CD4-positive, alpha-beta T cell (primary cell): ENCODE results near the gene RAD51B. TPM values are rescaled to one million over a fixed set of nuclear protein-coding genes. Genes with fewer than 3 reads are reported as not detected.

Source experiments
- ATAC-seq: fragments of 200-7000 bp; cut with Tn5 transposase; one replicate; pipeline ENCODE4 v1.10.0; 2022; ENCODE audit warnings: mild to moderate bottlenecking; ENCODE audit not compliant: poor library complexity
- CTCF ChIA-PET: fragments of 350-600 bp; sonication (Branson Sonifier 250); formaldehyde crosslinking; loops from one replicate; lab custom pipeline; 2021; ENCODE audit warnings: antibody characterized with exemption, inconsistent platforms; lab: Charles Lee
- POLR2A ChIA-PET: fragments of 350-600 bp; sonication (Branson Sonifier 250); formaldehyde crosslinking; loops from one replicate; lab custom pipeline; 2021; ENCODE audit warnings: antibody characterized with exemption, inconsistent platforms; lab: Charles Lee
- DNase-seq, 14 experiments: peaks; one replicate each; pipeline ENCODE4 v3.0.0-alpha.2; 2013 to 2020; ENCODE audit warnings: mixed read lengths in 2 of 14
- H3K27ac ChIP-seq, 2 donors: one replicate each; pipeline versions ENCODE4 v1.5.1 to v1.7.0; 2013; ENCODE audit warnings: low read length in 2 of 2, low read depth in 1 of 2, mild to moderate bottlenecking in 1 of 2
- H3K27me3 ChIP-seq, 2 experiments: 1 replicate in 1 of 2; 2 replicates in 1 of 2; pipeline versions ENCODE4 v1.6.1 to v1.7.0; 2013; ENCODE audit warnings: low read length in 2 of 2, control low read depth in 1 of 2, mild to moderate bottlenecking in 1 of 2, moderate library complexity in 1 of 2; ENCODE audit not compliant: insufficient read depth in 2 of 2, control insufficient read depth in 1 of 2
- H3K36me3 ChIP-seq: one replicate; pipeline ENCODE4 v1.6.1; 2013; ENCODE audit warnings: low read length, control low read depth; ENCODE audit not compliant: insufficient read depth
- H3K4me1 ChIP-seq: one replicate; pipeline ENCODE4 v1.6.1; 2013; ENCODE audit warnings: low read length, control low read depth; ENCODE audit not compliant: insufficient read depth
- H3K4me3 ChIP-seq: one replicate; pipeline ENCODE4 v1.5.1; 2013; ENCODE audit warnings: mild to moderate bottlenecking, low read length, moderate library complexity
- H3K9me3 ChIP-seq, 2 experiments: 1 replicate in 1 of 2; 2 replicates in 1 of 2; pipeline versions ENCODE4 v1.6.1 to v1.7.0; 2013; ENCODE audit warnings: low read length in 2 of 2, mild to moderate bottlenecking in 2 of 2, control low read depth in 1 of 2, moderate library complexity in 1 of 2; ENCODE audit not compliant: control insufficient read depth in 1 of 2, insufficient read depth in 1 of 2
- H3K27ac Mint-ChIP-seq: one replicate; pipeline ENCODE4 v1.8.0; 2020; ENCODE audit warnings: mixed read lengths
- H3K27me3 Mint-ChIP-seq: one replicate; pipeline ENCODE4 v1.8.0; 2021; ENCODE audit warnings: mixed read lengths
- H3K36me3 Mint-ChIP-seq: one replicate; pipeline ENCODE4 v1.8.0; 2021; ENCODE audit warnings: low read depth, mixed read lengths
- H3K4me1 Mint-ChIP-seq: one replicate; pipeline ENCODE4 v1.8.0; 2021; ENCODE audit warnings: low read depth, mixed read lengths
- H3K4me3 Mint-ChIP-seq: one replicate; pipeline ENCODE4 v1.8.0; 2020; ENCODE audit warnings: mild to moderate bottlenecking, mixed read lengths
- H3K9me3 Mint-ChIP-seq: one replicate; pipeline ENCODE4 v1.8.0; 2020; ENCODE audit warnings: mixed read lengths
- CTCF ChIP-seq: fragments of 200-600 bp; IDR thresholded peaks from one replicate; pipeline ENCODE4 v1.8.0; 2022; ENCODE audit warnings: antibody characterized with exemption, mild to moderate bottlenecking
- intact Hi-C, 2 experiments: fragments of 100-400 bp; cut with DNase I in 1 of 2; cut with micrococcal nuclease in 1 of 2; formaldehyde crosslinking; loops; one replicate each; pipeline versions ENCODE4 v1.15.1 to v1.9.0; 2023 to 2025; cut with DNase I, micrococcal nuclease
- total RNA-seq, 174 experiments: library from RNA in 2 of 174; stranded (reverse) in 2 of 174; gene quantifications; one replicate each; pipeline ENCODE4 v1.2.3 and lab custom pipeline; 2021 to 2026

The RAD51B gene
- total RNA-seq, 2 experiments from 2014 or later: 18.4 to 20.0 TPM

DNA sequence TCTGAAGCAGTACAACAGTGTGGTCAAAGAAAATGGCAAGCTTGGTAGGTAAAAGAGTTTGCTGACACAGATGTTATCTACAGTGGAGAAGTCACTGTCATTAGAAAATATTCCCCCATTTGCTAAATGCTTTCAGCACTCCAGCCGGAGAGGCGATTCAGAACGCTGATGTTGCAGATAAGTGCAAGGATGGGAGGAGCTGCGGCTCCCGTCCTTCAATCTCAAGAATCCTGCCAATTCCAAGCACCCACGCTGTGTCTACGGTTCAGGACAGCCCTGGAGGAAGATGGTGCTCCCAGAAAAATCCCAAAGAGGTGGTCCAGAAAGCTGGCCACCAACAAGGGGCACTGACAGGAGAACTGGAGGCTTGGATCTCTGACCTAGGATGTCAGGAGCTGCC, 894.2 kb downstream of the RAD51B start:
- no peaks in the 10 kb centered on the region for H3K9me3 Mint-ChIP-seq
- no peak overlapping the region for H3K27ac Mint-ChIP-seq
- DNase-seq: no peak
- peaks cover 43% of the 10 kb centered on the region for H3K4me1 Mint-ChIP-seq
- Histone ChIP-seq H3K36me3 (no peaks in the 10 kb centered on the region), H3K9me3 (no peaks in the 10 kb centered on the region), H3K4me1 (peaks cover 41% of the 10 kb centered on the region), H3K4me3 (no peak overlapping the region), H3K27me3 (no peaks in the 10 kb centered on the region), H3K27ac (peak overlapping the region in 1 of 2 donors; percentile 24)
- TF ChIP-seq CTCF: no peak
- H3K4me3 Mint-ChIP-seq: no peak overlapping the region
- ChIA-PET CTCF (no interaction called here), POLR2A (no interaction called here)
- H3K36me3 Mint-ChIP-seq: no peaks in the 10 kb centered on the region
- H3K27me3 Mint-ChIP-seq: no peaks in the 10 kb centered on the region
- ATAC-seq: no peak
- intact Hi-C loops: no loop called here

- Histone ChIP-seq H3K4me3 (no peak overlapping the region), H3K9me3 (peaks cover 0 to 2% of the 10 kb centered on the region in 2 experiments), H3K36me3 (no peaks in the 10 kb centered on the region), H3K4me1 (peaks cover 41% of the 10 kb centered on the region), H3K27me3 (no peaks in the 10 kb centered on the region), H3K27ac (no peak overlapping the region)
- ATAC-seq (no peak), DNase-seq (peak in 2 of 14 experiments; percentile 50 to 67)
- no peaks in the 10 kb centered on the region for H3K27me3 Mint-ChIP-seq
- CTCF ChIA-PET: interaction anchor here (0.6 to 1.5 kb wide), 2 partner anchors 29 to 175 kb away, joined by 3 read pairs; no protein-coding TSS in a partner anchor
- intact Hi-C loops: loop anchor here in 1 of 2 experiments (5.0 kb wide), 1 partner anchor 67 kb away; no protein-coding TSS in a partner anchor
- H3K4me3 Mint-ChIP-seq: no peak overlapping the region
- TF ChIP-seq CTCF: no peak
- no peaks in the 10 kb centered on the region for H3K36me3 Mint-ChIP-seq
- POLR2A ChIA-PET: no interaction called here
- peak overlapping the region; percentile 12 for H3K27ac Mint-ChIP-seq
- peaks cover 54% of the 10 kb centered on the region for H3K4me1 Mint-ChIP-seq
- no peaks in the 10 kb centered on the region for H3K9me3 Mint-ChIP-seq
Observed at GRCh38 chr14:68714991-68715924, 895.7 kb downstream of the RAD51B start.

- Mint-ChIP-seq H3K27me3 (no peaks in the 10 kb centered on the region), H3K36me3 (no peaks in the 10 kb centered on the region), H3K4me1 (peaks cover 44% of the 10 kb centered on the region), H3K9me3 (no peaks in the 10 kb centered on the region), H3K27ac (no peak overlapping the region), H3K4me3 (no peak overlapping the region)
- Histone ChIP-seq H3K36me3 (no peaks in the 10 kb centered on the region), H3K4me3 (no peak overlapping the region), H3K27me3 (no peaks in the 10 kb centered on the region), H3K9me3 (peaks cover 0 to 5% of the 10 kb centered on the region in 2 experiments), H3K4me1 (peaks cover 33% of the 10 kb centered on the region), H3K27ac (no peak overlapping the region)
- ATAC-seq (no peak), DNase-seq (no peak)
- ChIA-PET POLR2A (no interaction called here), CTCF (interaction anchor here (0.8 to 1.2 kb wide), 2 partner anchors 18 to 66 kb away, joined by 3 read pairs; no protein-coding TSS in a partner anchor)
- no peak for TF ChIP-seq CTCF
- intact Hi-C loops: loop anchor here in 1 of 2 experiments (5.0 kb wide), 1 partner anchor 66 kb away; no protein-coding TSS in a partner anchor
Observed at GRCh38 chr14:68716698-68717097, 897.1 kb downstream of the RAD51B start.
